Stimulated activated CD4-positive, alpha-beta T cell treated with anti-CD3 and anti-CD28 coated beads, Interleukin-4, amount 100 ng/mL, for 48 hours (primary cell): ENCODE results near the gene PLA2G4D.

Experiments
- DNase-seq, 2 donors: peaks; one replicate each; pipeline ENCODE4 v3.0.0-alpha.2; 2020; ENCODE audit warnings: low read depth in 2 of 2

The PLA2G4D gene

GRCh38 chr15:42072141-42072685, 22.1 kb downstream of the PLA2G4D start:
- no peak for DNase-seq

- no peak for DNase-seq
These were observed 22.6 kb downstream of the PLA2G4D start for GRCh38 chr15:42071717-42072116.

- DNase-seq, result no peak
These were observed 23.4 kb downstream of the PLA2G4D start for GRCh38 chr15:42070976-42071350.

- DNase-seq, result no peak
These were observed 23.9 kb downstream of the PLA2G4D start for GRCh38 chr15:42070279-42070975.

- DNase-seq, result no peak
These were observed 24.7 kb downstream of the PLA2G4D start for GRCh38 chr15:42069496-42070278.

GRCh38 chr15:42069025-42069424, 25.3 kb downstream of the PLA2G4D start:
- no peak for DNase-seq

GRCh38 chr15:42068601-42069000, 25.8 kb downstream of the PLA2G4D start:
- DNase-seq, result no peak

GRCh38 chr15:42066764-42067415, 27.5 kb downstream of the PLA2G4D start:
- no peak for DNase-seq

GRCh38 chr15:42065468-42065867, 28.9 kb downstream of the PLA2G4D start:
- no peak for DNase-seq

- no peak for DNase-seq
These were observed 29.3 kb downstream of the PLA2G4D start for GRCh38 chr15:42065033-42065432.

GRCh38 chr15:42064271-42064670, 30.1 kb downstream of the PLA2G4D start:
- no peak for DNase-seq

- DNase-seq, result no peak
These were observed 31.1 kb downstream of the PLA2G4D start for GRCh38 chr15:42063122-42063848.

- no peak for DNase-seq
These were observed 32.0 kb downstream of the PLA2G4D start for GRCh38 chr15:42062284-42062806.

GRCh38 chr15:42060797-42061196, 33.6 kb downstream of the PLA2G4D start:
- no peak for DNase-seq

GRCh38 chr15:42060477-42060763, 33.9 kb downstream of the PLA2G4D start:
- no peak for DNase-seq

- DNase-seq, result peak; percentile 51 to 72
These were observed 34.5 kb downstream of the PLA2G4D start for GRCh38 chr15:42059661-42060476.

- no peak for DNase-seq
These were observed 35.6 kb downstream of the PLA2G4D start for GRCh38 chr15:42058791-42059190.

- no peak for DNase-seq
These were observed 36.3 kb downstream of the PLA2G4D start for GRCh38 chr15:42057799-42058646.

GRCh38 chr15:42056934-42057798, 37.2 kb downstream of the PLA2G4D start:
- peak; percentile 41 to 47 for DNase-seq
